Large intestine (tissue), 3 donors: Measurements from ENCODE around the gene TXNRD3. TPM values are rescaled to one million over a fixed set of nuclear protein-coding genes. Genes with fewer than 3 reads are reported as not detected.

ENCODE experiments used
- DNase-seq, 2 donors: peaks; one replicate each; pipeline versions ENCODE4 v3.0.0 to v3.0.0-alpha.2; 2013
- H3K27ac ChIP-seq: one replicate; pipeline ENCODE4 v1.5.1; 2013; ENCODE audit warnings: low read length
- H3K27me3 ChIP-seq: 2 replicates; pipeline ENCODE4 v1.6.1; 2013; ENCODE audit warnings: low read length; ENCODE audit not compliant: control insufficient read depth, insufficient read depth
- H3K36me3 ChIP-seq: 2 replicates; pipeline ENCODE4 v1.6.1; 2013; ENCODE audit warnings: low read length; ENCODE audit not compliant: control insufficient read depth, insufficient read depth
- H3K4me1 ChIP-seq: one replicate; pipeline ENCODE4 v1.6.1; 2013; ENCODE audit warnings: low read length; ENCODE audit not compliant: control insufficient read depth, insufficient read depth
- H3K4me3 ChIP-seq: one replicate; pipeline ENCODE4 v1.5.1; 2013; ENCODE audit warnings: low read length
- H3K9me3 ChIP-seq: one replicate; pipeline ENCODE4 v1.6.1; 2013; ENCODE audit warnings: mild to moderate bottlenecking, low read depth, low read length, moderate library complexity; ENCODE audit not compliant: control insufficient read depth
- WGBS: methylation state at CpG from one replicate; pipeline ENCODE4 v1.1.5; 2013; ENCODE audit warnings: low lambda C conversion rate; ENCODE audit not compliant: insufficient coverage; 5-methylcytosine and 5-hydroxymethylcytosine counted together
- polyA plus RNA-seq: library from polyadenylated mRNA; unstranded; fragments of 120-200 nt; gene quantifications from one replicate; pipeline ENCODE4 v1.2.1, GENCODE V29; 2013

TXNRD3 gene
- polyA plus RNA-seq, 1 donor = 7.3 TPM

DNA sequence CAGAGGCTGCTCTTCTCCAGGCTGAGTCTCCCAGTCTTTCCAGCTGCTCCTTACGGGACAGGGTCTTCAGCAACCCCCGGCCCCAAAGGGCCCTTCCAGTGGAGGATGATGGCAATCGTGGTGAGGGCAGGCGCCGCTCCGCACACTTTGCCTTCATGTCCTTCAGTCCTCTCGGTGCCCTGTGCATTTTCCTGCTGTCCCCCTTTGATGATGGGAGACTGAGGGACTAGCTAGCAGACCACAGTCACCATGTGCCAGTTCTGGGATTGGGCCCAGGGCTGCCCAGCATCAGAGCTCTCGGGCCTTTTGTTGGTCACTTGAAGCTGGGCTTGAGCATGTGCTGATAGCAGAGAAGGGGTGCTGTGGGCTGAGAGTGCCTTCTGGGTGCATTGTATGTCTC lies 8.8 kb upstream of the TXNRD3 start:
- H3K27me3 ChIP-seq = peaks cover 46% of the 10 kb centered on the region
- no peaks in the 10 kb centered on the region for H3K4me1 ChIP-seq
- no peaks in the 10 kb centered on the region for H3K36me3 ChIP-seq
- no CpG with 5 or more reads among the region's 8 CpGs for WGBS
- no peak for DNase-seq
- no peaks in the 10 kb centered on the region for H3K9me3 ChIP-seq
- H3K27ac ChIP-seq = no peak overlapping the region
- H3K4me3 ChIP-seq = no peak overlapping the region

- no peak overlapping the region for H3K4me3 ChIP-seq
- H3K9me3 ChIP-seq = no peaks in the 10 kb centered on the region
- no peak overlapping the region for H3K27ac ChIP-seq
- DNase-seq = no peak
- no CpG with 5 or more reads among the region's 4 CpGs for WGBS
- peaks cover 46% of the 10 kb centered on the region for H3K27me3 ChIP-seq
- no peaks in the 10 kb centered on the region for H3K4me1 ChIP-seq
- H3K36me3 ChIP-seq = no peaks in the 10 kb centered on the region
These were observed 8.3 kb upstream of the TXNRD3 start for GRCh38 chr3:126663257-126663656.

DNA sequence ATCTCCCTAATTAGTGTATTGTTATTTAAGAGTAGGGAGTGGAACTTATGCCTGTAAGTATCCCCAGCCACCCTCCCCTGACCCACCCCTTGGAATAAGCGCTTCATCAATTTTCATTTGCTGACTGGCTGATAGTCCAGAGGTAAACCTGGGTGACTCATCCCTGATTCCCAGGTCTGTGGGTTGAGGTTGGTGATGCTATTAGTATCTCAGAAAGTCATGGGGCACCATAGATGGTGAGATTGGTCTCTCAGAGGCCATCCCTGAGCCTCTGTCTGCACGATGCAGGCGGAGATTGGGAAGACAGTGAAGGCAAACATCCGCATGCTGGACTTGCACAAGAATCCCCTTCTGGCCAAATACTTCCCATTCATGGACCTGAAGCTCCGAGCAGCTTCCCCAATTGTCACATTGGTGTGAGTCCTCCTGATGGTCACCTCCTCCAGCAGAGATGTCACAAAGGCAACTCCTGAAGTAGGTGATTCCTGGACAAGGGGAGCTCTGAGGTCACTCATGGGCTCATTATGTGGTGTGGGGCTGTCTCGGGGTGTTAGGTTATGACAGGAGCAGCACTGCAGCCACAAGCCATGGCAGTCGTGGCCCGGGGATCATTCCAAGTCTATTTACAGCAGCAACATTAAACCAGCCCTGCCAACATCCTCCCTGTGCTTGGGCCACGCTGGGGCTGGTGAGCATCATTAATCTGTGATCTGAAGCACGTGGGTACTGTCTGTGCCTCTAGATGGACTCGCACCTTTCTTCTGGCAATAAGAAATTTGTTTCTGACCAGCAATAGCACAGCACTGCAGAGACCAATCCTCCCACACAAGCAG lies 6.8 kb upstream of the TXNRD3 start:
- peaks cover 46% of the 10 kb centered on the region for H3K27me3 ChIP-seq
- H3K4me1 ChIP-seq = no peaks in the 10 kb centered on the region
- H3K4me3 ChIP-seq = no peak overlapping the region
- no peaks in the 10 kb centered on the region for H3K9me3 ChIP-seq
- H3K36me3 ChIP-seq = no peaks in the 10 kb centered on the region
- H3K27ac ChIP-seq = no peak overlapping the region
- no CpG with 5 or more reads among the region's 11 CpGs for WGBS
- DNase-seq = no peak

DNA sequence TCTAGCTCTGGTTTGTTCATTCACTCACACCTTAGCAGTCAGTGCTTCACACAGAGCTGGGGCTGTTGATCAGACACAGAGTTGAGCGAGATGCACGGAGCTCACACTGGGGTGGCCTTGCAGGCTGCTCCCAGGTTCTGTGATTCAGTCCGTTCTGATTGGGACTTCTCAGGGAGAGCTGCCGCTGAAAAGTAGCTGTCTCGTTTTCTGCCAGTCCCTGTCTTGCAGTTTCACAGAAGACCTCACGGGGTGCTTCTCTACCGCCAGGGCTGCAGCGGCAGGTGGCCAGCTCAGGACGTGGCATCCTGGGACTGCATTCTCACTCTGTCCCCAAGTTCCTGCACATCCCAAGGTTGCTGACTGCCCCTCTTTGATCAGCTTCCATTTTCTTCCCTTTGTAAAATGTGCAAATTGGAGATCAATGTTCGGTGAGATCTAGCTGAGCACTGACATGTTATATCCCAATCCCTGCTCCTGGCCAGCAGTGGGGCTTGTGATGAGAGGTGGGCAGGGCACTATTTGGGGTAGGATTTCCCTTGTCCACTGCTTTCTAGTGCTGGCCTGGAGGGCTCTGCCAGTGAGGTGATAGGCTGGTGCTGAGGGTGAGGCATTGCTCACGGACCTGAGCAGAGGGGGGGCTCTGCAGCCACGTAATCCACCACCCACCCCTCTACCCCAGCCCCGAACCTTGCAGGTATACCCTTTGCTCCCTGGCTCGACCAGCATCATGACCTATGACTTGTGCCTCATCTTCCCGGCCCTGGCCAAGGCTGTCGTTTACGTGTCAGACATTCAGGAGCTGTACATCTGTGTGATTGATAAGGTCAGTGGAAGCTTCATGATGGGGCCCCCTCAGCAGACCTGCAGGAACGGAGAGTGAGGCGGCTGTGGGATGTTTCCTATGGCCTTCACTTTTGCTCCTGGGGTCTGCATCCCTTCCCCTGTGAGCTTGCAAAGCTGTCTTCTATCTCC lies 5.3 kb upstream of the TXNRD3 start:
- H3K9me3 ChIP-seq = no peaks in the 10 kb centered on the region
- H3K4me1 ChIP-seq = no peaks in the 10 kb centered on the region
- H3K4me3 ChIP-seq = no peak overlapping the region
- WGBS = no CpG with 5 or more reads among the region's 19 CpGs
- peaks cover 46% of the 10 kb centered on the region for H3K27me3 ChIP-seq
- H3K27ac ChIP-seq = no peak overlapping the region
- no peak for DNase-seq
- no peaks in the 10 kb centered on the region for H3K36me3 ChIP-seq

GRCh38 chr3:126658584-126658983 lies 3.7 kb upstream of the TXNRD3 start:
- WGBS = no CpG with 5 or more reads among the region's 3 CpGs
- no peak for DNase-seq
- no peaks in the 10 kb centered on the region for H3K4me1 ChIP-seq
- H3K4me3 ChIP-seq = no peak overlapping the region
- H3K9me3 ChIP-seq = no peaks in the 10 kb centered on the region
- no peaks in the 10 kb centered on the region for H3K36me3 ChIP-seq
- no peak overlapping the region for H3K27ac ChIP-seq
- peaks cover 43% of the 10 kb centered on the region for H3K27me3 ChIP-seq

GRCh38 chr3:126657901-126658300 lies 3.0 kb upstream of the TXNRD3 start:
- H3K4me3 ChIP-seq = no peak overlapping the region
- peaks cover 40% of the 10 kb centered on the region for H3K27me3 ChIP-seq
- H3K4me1 ChIP-seq = no peaks in the 10 kb centered on the region
- no CpG with 5 or more reads among the region's 2 CpGs for WGBS
- no peaks in the 10 kb centered on the region for H3K36me3 ChIP-seq
- H3K27ac ChIP-seq = no peak overlapping the region
- DNase-seq = no peak
- no peaks in the 10 kb centered on the region for H3K9me3 ChIP-seq

- Histone ChIP-seq H3K36me3 (no peaks in the 10 kb centered on the region), H3K9me3 (no peaks in the 10 kb centered on the region), H3K4me3 (no peak overlapping the region), H3K27me3 (peaks cover 26% of the 10 kb centered on the region), H3K27ac (no peak overlapping the region), H3K4me1 (no peaks in the 10 kb centered on the region)
- no peak for DNase-seq
- WGBS = no CpG with 5 or more reads among the region's 8 CpGs
These were observed 1.6 kb upstream of the TXNRD3 start for GRCh38 chr3:126656371-126657134.

GRCh38 chr3:126655887-126656286 lies 963 bp upstream of the TXNRD3 start:
- no CpG with 5 or more reads among the region's 11 CpGs for WGBS
- H3K4me3 ChIP-seq = no peak overlapping the region

GRCh38 chr3:126649556-126650092 lies 5.3 kb downstream of the TXNRD3 start:
- H3K4me1 ChIP-seq = no peaks in the 10 kb centered on the region
- WGBS = 92% methylated on average over 2 of the region's 2 CpGs
- no peak overlapping the region for H3K27ac ChIP-seq
- no peak for DNase-seq
- H3K4me3 ChIP-seq = no peak overlapping the region
- no peaks in the 10 kb centered on the region for H3K9me3 ChIP-seq
- H3K36me3 ChIP-seq = peaks cover 5% of the 10 kb centered on the region
- H3K27me3 ChIP-seq = no peaks in the 10 kb centered on the region

More at GRCh38 chr3:126655887-126656286, 963 bp upstream of the TXNRD3 start:
- no peaks in the 10 kb centered on the region for H3K36me3 ChIP-seq
- H3K4me1 ChIP-seq = no peaks in the 10 kb centered on the region
- H3K27ac ChIP-seq = no peak overlapping the region
- H3K9me3 ChIP-seq = no peaks in the 10 kb centered on the region
- H3K27me3 ChIP-seq = peaks cover 20% of the 10 kb centered on the region
- DNase-seq = no peak

GRCh38 chr3:126646674-126647073 lies 8.2 kb downstream of the TXNRD3 start:
- no CpG with 5 or more reads among the region's 1 CpG for WGBS
- H3K27ac ChIP-seq = no peak overlapping the region
- DNase-seq = no peak
- no peaks in the 10 kb centered on the region for H3K4me1 ChIP-seq
- H3K4me3 ChIP-seq = no peak overlapping the region
- no peaks in the 10 kb centered on the region for H3K9me3 ChIP-seq
- H3K36me3 ChIP-seq = peaks cover 24% of the 10 kb centered on the region
- H3K27me3 ChIP-seq = no peaks in the 10 kb centered on the region
